C4-2B (cell line): ENCODE measurements around the gene INSRR.

Experiments
- ZFX ChIP-seq: fragments of 450-650 bp; IDR thresholded peaks from 2 replicates; pipeline ENCODE4 v1.6.1; 2017
- TF ChIP-seq, protein P1 (sequence below): fragments of 450-650 bp; conservative IDR thresholded peaks from 2 replicates; pipeline ENCODE4 v1.5.1; 2017; ENCODE audit warnings: mild to moderate bottlenecking

DNA sequence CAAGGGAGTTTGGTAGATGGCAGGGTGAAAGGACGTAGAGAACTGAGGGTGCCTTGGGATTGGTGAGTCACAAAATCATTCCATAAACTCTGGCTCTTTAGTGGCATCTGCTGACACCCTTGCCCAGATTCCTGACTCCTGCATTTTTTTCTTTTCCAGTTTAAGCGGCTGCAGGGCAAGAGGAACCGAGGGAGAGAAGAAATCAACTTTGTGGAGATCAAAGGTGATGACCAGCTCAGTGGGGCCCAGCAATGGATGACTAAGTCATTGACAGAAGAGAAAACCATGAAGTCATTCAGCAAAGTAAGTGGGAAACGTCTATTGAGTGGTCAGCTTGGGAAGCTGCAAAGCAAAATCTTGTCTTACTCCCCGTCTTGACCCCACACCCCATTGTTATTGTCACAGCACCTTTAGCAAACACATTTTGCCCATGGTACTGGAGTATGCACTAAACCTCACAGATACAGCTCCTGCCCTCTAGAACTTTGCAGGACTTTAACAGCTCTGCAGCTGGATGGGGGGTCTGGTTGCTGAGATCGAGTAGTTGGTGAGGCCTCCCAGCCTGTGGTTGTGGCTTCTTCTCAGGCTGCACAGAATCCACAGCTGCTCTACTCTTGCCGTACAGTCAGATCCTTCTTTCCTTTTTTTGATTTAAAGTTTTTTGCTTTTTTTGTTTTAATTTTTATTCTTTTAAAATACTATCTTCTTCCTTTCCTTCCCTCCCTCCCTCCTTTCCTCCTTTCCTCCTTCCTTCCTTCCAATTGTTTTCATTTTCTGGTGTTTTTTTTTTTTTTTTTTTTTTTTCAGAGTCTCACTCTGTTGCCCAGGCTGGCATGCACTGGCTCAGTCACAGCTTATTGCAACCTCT is 64.2 kb downstream of the INSRR start:
- TF ChIP-seq, protein P1, sequence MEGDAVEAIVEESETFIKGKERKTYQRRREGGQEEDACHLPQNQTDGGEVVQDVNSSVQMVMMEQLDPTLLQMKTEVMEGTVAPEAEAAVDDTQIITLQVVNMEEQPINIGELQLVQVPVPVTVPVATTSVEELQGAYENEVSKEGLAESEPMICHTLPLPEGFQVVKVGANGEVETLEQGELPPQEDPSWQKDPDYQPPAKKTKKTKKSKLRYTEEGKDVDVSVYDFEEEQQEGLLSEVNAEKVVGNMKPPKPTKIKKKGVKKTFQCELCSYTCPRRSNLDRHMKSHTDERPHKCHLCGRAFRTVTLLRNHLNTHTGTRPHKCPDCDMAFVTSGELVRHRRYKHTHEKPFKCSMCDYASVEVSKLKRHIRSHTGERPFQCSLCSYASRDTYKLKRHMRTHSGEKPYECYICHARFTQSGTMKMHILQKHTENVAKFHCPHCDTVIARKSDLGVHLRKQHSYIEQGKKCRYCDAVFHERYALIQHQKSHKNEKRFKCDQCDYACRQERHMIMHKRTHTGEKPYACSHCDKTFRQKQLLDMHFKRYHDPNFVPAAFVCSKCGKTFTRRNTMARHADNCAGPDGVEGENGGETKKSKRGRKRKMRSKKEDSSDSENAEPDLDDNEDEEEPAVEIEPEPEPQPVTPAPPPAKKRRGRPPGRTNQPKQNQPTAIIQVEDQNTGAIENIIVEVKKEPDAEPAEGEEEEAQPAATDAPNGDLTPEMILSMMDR = no peak
- no peak for TF ChIP-seq ZFX
